Measurements from ENCODE around the gene PARP11. TPM values are rescaled to one million over a fixed set of nuclear protein-coding genes. Genes with fewer than 3 reads are reported as not detected.

Gene PARP11
- total RNA-seq = 16.3 to 18.6 TPM (median 16.7 TPM) in 3 replicates

GRCh38 chr12:3872800-3873636, at the start of gene PARP11:
Gene PARP11, minus strand, starts transcription at chr12:3873399. Its CDS starts 170 bp downstream, at chr12:3873229.
- Mint-ChIP-seq H3K36me3 (peaks cover 4% of the 10 kb centered on the region), H3K27ac (peak within 1 kb of the TSS; percentile 98), H3K4me1 (peaks cover 22% of the 10 kb centered on the region), H3K9me3 (peaks cover 13% of the 10 kb centered on the region), H3K27me3 (ENCODE audit: low read depth) (no peaks in the 10 kb centered on the region), H3K4me3 (peak within 1 kb of the TSS; percentile 97)
- DNase-seq (ENCODE audit: low spot score in 2 of 2, unreplicated experiment in 2 of 2) = peak; percentile 93 to 95
- no peak for TF ChIP-seq CTCF (IDR thresholded peaks at IDR 0.05; ENCODE audit: unreplicated experiment)

- no peak overlapping the region for H3K27ac Mint-ChIP-seq
- H3K9me3 Mint-ChIP-seq = peaks cover 7% of the 10 kb centered on the region
- TF ChIP-seq CTCF (IDR thresholded peaks at IDR 0.05; ENCODE audit: unreplicated experiment) = no peak
- H3K4me1 Mint-ChIP-seq = peaks cover 13% of the 10 kb centered on the region
- H3K27me3 Mint-ChIP-seq (ENCODE audit: low read depth) = peaks cover 2% of the 10 kb centered on the region
- no peak overlapping the region for H3K4me3 Mint-ChIP-seq
- no peaks in the 10 kb centered on the region for H3K36me3 Mint-ChIP-seq
- DNase-seq (ENCODE audit: low spot score in 2 of 2, unreplicated experiment in 2 of 2) = no peak
Measured at GRCh38 chr12:3922033-3922432, 48.8 kb upstream of the PARP11 start.

- TF ChIP-seq CTCF (IDR thresholded peaks at IDR 0.05; ENCODE audit: unreplicated experiment) = no peak
- Mint-ChIP-seq H3K36me3 (no peaks in the 10 kb centered on the region), H3K4me1 (peaks cover 13% of the 10 kb centered on the region), H3K9me3 (peaks cover 7% of the 10 kb centered on the region), H3K27me3 (ENCODE audit: low read depth) (peaks cover 2% of the 10 kb centered on the region), H3K27ac (no peak overlapping the region), H3K4me3 (no peak overlapping the region)
- no peak for DNase-seq (ENCODE audit: low spot score in 2 of 2, unreplicated experiment in 2 of 2)
Measured at GRCh38 chr12:3921526-3921925, 48.3 kb upstream of the PARP11 start.

GRCh38 chr12:3921151-3921471, 47.9 kb upstream of the PARP11 start:
- no peak for TF ChIP-seq CTCF (IDR thresholded peaks at IDR 0.05; ENCODE audit: unreplicated experiment)
- H3K9me3 Mint-ChIP-seq = peaks cover 4% of the 10 kb centered on the region
- DNase-seq (ENCODE audit: low spot score in 2 of 2, unreplicated experiment in 2 of 2) = no peak
- H3K27ac Mint-ChIP-seq = no peak overlapping the region
- no peak overlapping the region for H3K4me3 Mint-ChIP-seq
- H3K4me1 Mint-ChIP-seq = peaks cover 13% of the 10 kb centered on the region
- peaks cover 3% of the 10 kb centered on the region for H3K27me3 Mint-ChIP-seq (ENCODE audit: low read depth)
- no peaks in the 10 kb centered on the region for H3K36me3 Mint-ChIP-seq

GRCh38 chr12:3920351-3921150, 47.4 kb upstream of the PARP11 start:
- peak in 1 of 2 experiments; percentile 41 for DNase-seq (ENCODE audit: low spot score in 2 of 2, unreplicated experiment in 2 of 2)
- H3K9me3 Mint-ChIP-seq = no peaks in the 10 kb centered on the region
- no peaks in the 10 kb centered on the region for H3K36me3 Mint-ChIP-seq
- H3K27ac Mint-ChIP-seq = no peak overlapping the region
- H3K4me3 Mint-ChIP-seq = no peak overlapping the region
- H3K4me1 Mint-ChIP-seq = peaks cover 13% of the 10 kb centered on the region
- TF ChIP-seq CTCF (IDR thresholded peaks at IDR 0.05; ENCODE audit: unreplicated experiment) = no peak
- H3K27me3 Mint-ChIP-seq (ENCODE audit: low read depth) = peaks cover 3% of the 10 kb centered on the region
